Endothelial cell of coronary artery (primary cell): ENCODE measurements around the gene INKA2. TPM values are rescaled to one million over a fixed set of nuclear protein-coding genes. Genes with fewer than 3 reads are reported as not detected.

ENCODE experiments used
- total RNA-seq: library from RNA; depleted of rRNA; stranded (reverse); fragments of >200 nt; gene quantifications from 2 replicates; pipeline ENCODE4 v1.2.3, GENCODE V29; 2014

The INKA2 gene
- 6.3 and 9.3 TPM in 2 replicates for total RNA-seq

GRCh38 chr1:111739194-111739924, at the start of gene INKA2:
INKA2 (minus strand) TSS chr1:111739395; CDS start chr1:111739242, 153 bp downstream.

GRCh38 chr1:111755331-111756123, 16.3 kb upstream of the INKA2 start, which contains the start of gene DDX20:
DDX20 (plus strand) TSS chr1:111755901; CDS start chr1:111755925, 24 bp downstream.

Other genes starting within 250 kb of the INKA2 start
- gene ADORA3, start 235.8 kb downstream of the INKA2 start, total RNA-seq = not detected in 2 replicates
- gene TMIGD3, start 235.8 kb downstream of the INKA2 start, total RNA-seq = 0.09 and 0.27 TPM in 2 replicates
- gene RAP1A, start 119.6 kb downstream of the INKA2 start, total RNA-seq = 15.8 and 23.1 TPM in 2 replicates
- 20.3 and 26.4 TPM in 2 replicates for gene DDX20, start 16.5 kb upstream of the INKA2 start, total RNA-seq